H9 (cell line): ENCODE results near the gene CLMN. TPM values are rescaled to one million over a fixed set of nuclear protein-coding genes. Genes with fewer than 3 reads are reported as not detected.

Experiments used
- DNase-seq: peaks from one replicate; pipeline ENCODE4 v3.0.0-alpha.2; 2017
- H2AFZ ChIP-seq: one replicate; pipeline ENCODE4 v1.6.1; 2013; ENCODE audit warnings: mild to moderate bottlenecking, low read length, control low read depth, moderate library complexity
- H2AK5ac ChIP-seq: 2 replicates; pipeline ENCODE4 v1.6.1; 2013; ENCODE audit warnings: low read length, control low read depth, mixed read lengths; ENCODE audit not compliant: insufficient read length
- H2BK120ac ChIP-seq: one replicate; pipeline ENCODE4 v1.6.1; 2013; ENCODE audit warnings: low read depth, mild to moderate bottlenecking, low read length, control low read depth, inconsistent platforms; ENCODE audit not compliant: poor library complexity, severe bottlenecking
- H2BK12ac ChIP-seq: 2 replicates; pipeline ENCODE4 v1.6.1; 2013; ENCODE audit warnings: low read length, control low read depth, mixed read lengths, low read depth; ENCODE audit not compliant: insufficient read length
- H2BK15ac ChIP-seq: 2 replicates; pipeline ENCODE4 v1.6.1; 2013; ENCODE audit warnings: low read depth, low read length, control low read depth
- H2BK20ac ChIP-seq: one replicate; pipeline ENCODE4 v1.6.1; 2013; ENCODE audit warnings: low read depth, mild to moderate bottlenecking, low read length, control low read depth, inconsistent platforms; ENCODE audit not compliant: poor library complexity, severe bottlenecking
- H2BK5ac ChIP-seq: 2 replicates; pipeline ENCODE4 v1.6.1; 2013; ENCODE audit warnings: low read length, control low read depth, mixed read lengths; ENCODE audit not compliant: insufficient read length
- H3K14ac ChIP-seq: 2 replicates; pipeline ENCODE4 v1.6.1; 2013; ENCODE audit warnings: low read length, control low read depth; ENCODE audit not compliant: insufficient read depth
- H3K18ac ChIP-seq: 2 replicates; pipeline ENCODE4 v1.6.1; 2013; ENCODE audit warnings: low read depth, mild to moderate bottlenecking, mixed read lengths, low read length, control low read depth; ENCODE audit not compliant: insufficient read length
- H3K23ac ChIP-seq: 2 replicates; pipeline ENCODE4 v1.6.1; 2013; ENCODE audit warnings: low read length, control low read depth, mixed read lengths, low read depth; ENCODE audit not compliant: insufficient read length
- H3K23me2 ChIP-seq: 2 replicates; pipeline ENCODE4 v1.6.1; 2013; ENCODE audit warnings: low read depth, mild to moderate bottlenecking, mixed read lengths, low read length, control low read depth; ENCODE audit not compliant: insufficient read length, poor library complexity, severe bottlenecking
- H3K27ac ChIP-seq: 2 replicates; pipeline ENCODE4 v1.5.1; 2013; ENCODE audit warnings: low read length, control low read depth, mixed read lengths, low read depth; ENCODE audit not compliant: insufficient read length
- H3K27me3 ChIP-seq: 2 replicates; pipeline ENCODE4 v1.6.1; 2013; ENCODE audit warnings: low read length, control low read depth, inconsistent platforms; ENCODE audit not compliant: insufficient read depth
- H3K4ac ChIP-seq: 2 replicates; pipeline ENCODE4 v1.6.1; 2013; ENCODE audit warnings: low read depth, mild to moderate bottlenecking, control low read depth, inconsistent platforms, low read length, moderate library complexity
- H3K4me1 ChIP-seq: 2 replicates; pipeline ENCODE4 v1.6.1; 2013; ENCODE audit warnings: low read length, control low read depth, inconsistent platforms; ENCODE audit not compliant: insufficient read depth
- H3K4me2 ChIP-seq: 2 replicates; pipeline ENCODE4 v1.6.1; 2013; ENCODE audit warnings: low read length, control low read depth, mixed read lengths; ENCODE audit not compliant: insufficient read length, insufficient read depth
- H3K56ac ChIP-seq: 2 replicates; pipeline ENCODE4 v1.6.1; 2013; ENCODE audit warnings: low read depth, mild to moderate bottlenecking, mixed read lengths, low read length, control low read depth; ENCODE audit not compliant: insufficient read length
- H3K79me1 ChIP-seq: 2 replicates; pipeline ENCODE4 v1.6.1; 2013; ENCODE audit warnings: low read depth, mild to moderate bottlenecking, moderate library complexity, low read length, control low read depth, inconsistent platforms; ENCODE audit not compliant: insufficient read depth, poor library complexity, severe bottlenecking
- H3K79me2 ChIP-seq: 2 replicates; pipeline ENCODE4 v1.6.1; 2013; ENCODE audit warnings: low read length, control low read depth, inconsistent platforms; ENCODE audit not compliant: insufficient read depth
- H3K9ac ChIP-seq: 2 replicates; pipeline ENCODE4 v1.6.1; 2013; ENCODE audit warnings: low read length, control low read depth, mixed read lengths; ENCODE audit not compliant: insufficient read length; ENCODE audit errors: extremely low read depth
- H3K9me3 ChIP-seq: one replicate; pipeline ENCODE4 v1.6.1; 2013; ENCODE audit warnings: low read depth, low read length, inconsistent platforms; ENCODE audit not compliant: control insufficient read depth
- H3T11ph ChIP-seq: one replicate; pipeline ENCODE4 v1.6.1; 2013; ENCODE audit warnings: mild to moderate bottlenecking, low read length, control low read depth, inconsistent platforms
- H4K20me1 ChIP-seq: one replicate; pipeline ENCODE4 v1.6.1; 2013; ENCODE audit not compliant: control insufficient read depth, insufficient read length, insufficient read depth
- H4K5ac ChIP-seq: 2 replicates; pipeline ENCODE4 v1.6.1; 2013; ENCODE audit warnings: low read depth, mild to moderate bottlenecking, mixed read lengths, low read length, control low read depth; ENCODE audit not compliant: insufficient read length
- H4K8ac ChIP-seq: replicated peaks from 2 replicates; pipeline ENCODE4 v1.6.1; 2013; ENCODE audit warnings: low read length, control low read depth, mixed read lengths, low read depth; ENCODE audit not compliant: insufficient read length
- H4K91ac ChIP-seq: 2 replicates; pipeline ENCODE4 v1.6.1; 2013; ENCODE audit warnings: low read depth, mild to moderate bottlenecking, moderate library complexity, mixed read lengths, low read length, control low read depth; ENCODE audit not compliant: insufficient read length
- H3K27ac Mint-ChIP-seq, 3 experiments: 2 replicates in 2 of 3; 3 replicates in 1 of 3; pipeline ENCODE4 v1.8.0; 2020 to 2021; ENCODE audit warnings: mixed read lengths in 3 of 3, mild to moderate bottlenecking in 1 of 3, moderate library complexity in 1 of 3
- H3K27me3 Mint-ChIP-seq: 2 replicates; pipeline ENCODE4 v1.8.0; 2021; ENCODE audit warnings: low read depth, mild to moderate bottlenecking, moderate library complexity, mixed read lengths
- H3K36me3 Mint-ChIP-seq, 3 experiments: 2 replicates in 2 of 3; 3 replicates in 1 of 3; pipeline ENCODE4 v1.8.0; 2020 to 2021; ENCODE audit warnings: low read depth in 3 of 3, mixed read lengths in 3 of 3; ENCODE audit not compliant: insufficient read depth in 1 of 3
- H3K4me1 Mint-ChIP-seq, 2 experiments: 2 replicates each; pipeline ENCODE4 v1.8.0; 2020; ENCODE audit warnings: mixed read lengths in 2 of 2
- H3K4me3 Mint-ChIP-seq, 2 experiments: 2 replicates in 1 of 2; 3 replicates in 1 of 2; pipeline ENCODE4 v1.8.0; 2020 to 2021; ENCODE audit warnings: mild to moderate bottlenecking in 2 of 2, mixed read lengths in 2 of 2, moderate library complexity in 1 of 2
- H3K9me3 Mint-ChIP-seq, 2 experiments: 2 replicates in 1 of 2; 3 replicates in 1 of 2; pipeline ENCODE4 v1.8.0; 2020; ENCODE audit warnings: mild to moderate bottlenecking in 2 of 2, mixed read lengths in 2 of 2, moderate library complexity in 1 of 2
- CTCF ChIP-seq: fragments of 200-600 bp; sonication (generic); conservative IDR thresholded peaks from 3 replicates; pipeline ENCODE4 v1.8.0; 2021; ENCODE audit warnings: antibody characterized with exemption, mild to moderate bottlenecking
- WGBS: extraction: QIAGEN DNeasy Blood & Tissue Kit; methylation state at CpG from one replicate; pipeline ENCODE4 v1.1.7; 2013; ENCODE audit warnings: missing lambda C conversion rate, low lambda C conversion rate, mixed read lengths; ENCODE audit not compliant: insufficient read length; ENCODE audit errors: extremely low coverage; 5-methylcytosine and 5-hydroxymethylcytosine counted together
- total RNA-seq: library from RNA; stranded (reverse); gene quantifications from 2 replicates; pipeline ENCODE4 v1.2.1, GENCODE V29; 2021

The CLMN gene
- total RNA-seq, 1 experiment from 2014 or later: 7.6 TPM

GRCh38 chr14:95174184-95174792 is 145.4 kb downstream of the CLMN start:
- TF ChIP-seq CTCF: no peak
- Mint-ChIP-seq H3K36me3 (no peaks in the 10 kb centered on the region; a peak in 1 of 7 replicates), H3K27ac (no peak overlapping the region), H3K27me3 (no peaks in the 10 kb centered on the region), H3K4me3 (no peak overlapping the region), H3K9me3 (no peaks in the 10 kb centered on the region), H3K4me1 (no peaks in the 10 kb centered on the region)
- Histone ChIP-seq H2BK120ac (no peak overlapping the region), H3T11ph (no peak overlapping the region), H3K4ac (no peak overlapping the region), H4K8ac (no peak overlapping the region), H3K4me2 (no peak overlapping the region), H4K91ac (no peak overlapping the region), H2BK5ac (no peak overlapping the region), H3K14ac (no peak overlapping the region), H2BK20ac (no peak overlapping the region), H3K79me1 (no peaks in the 10 kb centered on the region), H3K27ac (no peak overlapping the region), H2AFZ (no peak overlapping the region), H2AK5ac (no peak overlapping the region), H3K18ac (no peak overlapping the region), H4K5ac (no peak overlapping the region), H3K23ac (no peak overlapping the region), H3K9me3 (no peaks in the 10 kb centered on the region), H4K20me1 (no peaks in the 10 kb centered on the region), H3K4me1 (no peaks in the 10 kb centered on the region), H3K79me2 (no peaks in the 10 kb centered on the region), H3K27me3 (no peaks in the 10 kb centered on the region), H2BK15ac (no peak overlapping the region), H3K56ac (no peak overlapping the region), H3K23me2 (no peaks in the 10 kb centered on the region), H3K9ac (no peak overlapping the region), H2BK12ac (no peak overlapping the region)
- DNase-seq: no peak
- 100% methylated on average over 1 of the region's 2 CpGs for WGBS
